ENCODE results near the gene PLGRKT. TPM values are rescaled to one million over a fixed set of nuclear protein-coding genes. Genes with fewer than 3 reads are reported as not detected.

The PLGRKT gene
- total and polyA plus RNA-seq, 3 experiments from 2014 or later = 34.3 to 48.6 (median 36.1) TPM

GRCh38 chr9:5392285-5392684, 45.4 kb downstream of the PLGRKT start:
- no peaks in the 10 kb centered on the region for H3K27me3 ChIP-seq (ENCODE audit: insufficient read depth, low read length, poor library complexity, severe bottlenecking)
- H3K36me3 ChIP-seq (ENCODE audit: insufficient read depth, low read length) = no peaks in the 10 kb centered on the region
- H3K27ac ChIP-seq (ENCODE audit: low read depth, low read length) = no peak overlapping the region
- no peak overlapping the region for H3K27ac Mint-ChIP-seq
- ChIA-PET POLR2A (no interaction called here), CTCF (no interaction called here)
- H3K9me3 ChIP-seq (ENCODE audit: low read length) = no peaks in the 10 kb centered on the region
- no peaks in the 10 kb centered on the region for H3K27me3 Mint-ChIP-seq
- no peaks in the 10 kb centered on the region for H3K9me3 Mint-ChIP-seq
- H3K4me1 Mint-ChIP-seq = peaks cover 18 to 32% (median 18%) of the 10 kb centered on the region in 3 donors
- peaks cover 0 to 4% (median 2%) of the 10 kb centered on the region in 3 donors for H3K36me3 Mint-ChIP-seq
- no peak overlapping the region for H3K4me3 ChIP-seq (ENCODE audit: low read length)
- DNase-seq = no peak
- H3K4me3 Mint-ChIP-seq = no peak overlapping the region
- no peaks in the 10 kb centered on the region for H3K4me1 ChIP-seq (ENCODE audit: insufficient read depth, low read length)

- Histone ChIP-seq H3K27ac (ENCODE audit: low read depth, low read length) (no peak overlapping the region), H3K27me3 (ENCODE audit: insufficient read depth, low read length, poor library complexity, severe bottlenecking) (no peaks in the 10 kb centered on the region), H3K36me3 (ENCODE audit: insufficient read depth, low read length) (no peaks in the 10 kb centered on the region), H3K4me3 (ENCODE audit: low read length) (no peak overlapping the region), H3K9me3 (ENCODE audit: low read length) (no peaks in the 10 kb centered on the region), H3K4me1 (ENCODE audit: insufficient read depth, low read length) (no peaks in the 10 kb centered on the region)
- no peaks in the 10 kb centered on the region for H3K27me3 Mint-ChIP-seq
- peaks cover 0 to 7% (median 2%) of the 10 kb centered on the region in 3 donors for H3K36me3 Mint-ChIP-seq
- CTCF ChIA-PET = no interaction called here
- POLR2A ChIA-PET = no interaction called here
- peak overlapping the region in 3 of 8 donors; percentile 2 to 49 (median 42) for H3K27ac Mint-ChIP-seq
- peaks cover 22 to 46% (median 25%) of the 10 kb centered on the region in 3 donors for H3K4me1 Mint-ChIP-seq
- H3K9me3 Mint-ChIP-seq = no peaks in the 10 kb centered on the region
- DNase-seq = peak in 1 of 5 donors; percentile 0
- H3K4me3 Mint-ChIP-seq = no peak overlapping the region
Observed at GRCh38 chr9:5389109-5389732, 48.5 kb downstream of the PLGRKT start.

GRCh38 chr9:5388026-5388819, 49.5 kb downstream of the PLGRKT start:
- no peaks in the 10 kb centered on the region for H3K36me3 ChIP-seq (ENCODE audit: insufficient read depth, low read length)
- no peaks in the 10 kb centered on the region for H3K9me3 ChIP-seq (ENCODE audit: low read length)
- ChIA-PET POLR2A (no interaction called here), CTCF (no interaction called here)
- no peak overlapping the region for H3K4me3 ChIP-seq (ENCODE audit: low read length)
- H3K27me3 Mint-ChIP-seq = no peaks in the 10 kb centered on the region
- H3K27ac Mint-ChIP-seq = peak overlapping the region in 2 of 8 donors; percentile 10 to 24
- H3K36me3 Mint-ChIP-seq = peaks cover 2 to 7% (median 4%) of the 10 kb centered on the region in 3 donors
- H3K4me1 ChIP-seq (ENCODE audit: insufficient read depth, low read length) = no peaks in the 10 kb centered on the region
- no peak overlapping the region for H3K4me3 Mint-ChIP-seq
- no peak overlapping the region for H3K27ac ChIP-seq (ENCODE audit: low read depth, low read length)
- no peaks in the 10 kb centered on the region for H3K27me3 ChIP-seq (ENCODE audit: insufficient read depth, low read length, poor library complexity, severe bottlenecking)
- H3K4me1 Mint-ChIP-seq = peaks cover 22 to 42% (median 24%) of the 10 kb centered on the region in 3 donors
- no peaks in the 10 kb centered on the region for H3K9me3 Mint-ChIP-seq
- no peak for DNase-seq

GRCh38 chr9:5384436-5384835, 53.3 kb downstream of the PLGRKT start:
- H3K9me3 ChIP-seq (ENCODE audit: low read length) = no peaks in the 10 kb centered on the region
- H3K27me3 ChIP-seq (ENCODE audit: insufficient read depth, low read length, poor library complexity, severe bottlenecking) = no peaks in the 10 kb centered on the region
- Mint-ChIP-seq H3K9me3 (no peaks in the 10 kb centered on the region), H3K27ac (no peak overlapping the region), H3K27me3 (no peaks in the 10 kb centered on the region), H3K4me1 (peaks cover 11 to 27% (median 19%) of the 10 kb centered on the region in 3 donors), H3K4me3 (no peak overlapping the region), H3K36me3 (peaks cover 14 to 19% (median 16%) of the 10 kb centered on the region in 3 donors)
- CTCF ChIA-PET = no interaction called here
- no peaks in the 10 kb centered on the region for H3K36me3 ChIP-seq (ENCODE audit: insufficient read depth, low read length)
- POLR2A ChIA-PET = no interaction called here
- no peak overlapping the region for H3K4me3 ChIP-seq (ENCODE audit: low read length)
- H3K4me1 ChIP-seq (ENCODE audit: insufficient read depth, low read length) = no peaks in the 10 kb centered on the region
- no peak for DNase-seq
- H3K27ac ChIP-seq (ENCODE audit: low read depth, low read length) = no peak overlapping the region

GRCh38 chr9:5382479-5382878, 55.2 kb downstream of the PLGRKT start:
- H3K27me3 Mint-ChIP-seq = no peaks in the 10 kb centered on the region
- no peak overlapping the region for H3K4me3 ChIP-seq (ENCODE audit: low read length)
- H3K4me1 Mint-ChIP-seq = peaks cover 4 to 16% (median 7%) of the 10 kb centered on the region in 3 donors
- ChIA-PET CTCF (no interaction called here), POLR2A (no interaction called here)
- peak overlapping the region in 4 of 8 donors; percentile 3 to 58 (median 34) for H3K27ac Mint-ChIP-seq
- H3K36me3 ChIP-seq (ENCODE audit: insufficient read depth, low read length) = no peaks in the 10 kb centered on the region
- no peak for DNase-seq
- no peaks in the 10 kb centered on the region for H3K9me3 Mint-ChIP-seq
- no peak overlapping the region for H3K27ac ChIP-seq (ENCODE audit: low read depth, low read length)
- H3K4me1 ChIP-seq (ENCODE audit: insufficient read depth, low read length) = no peaks in the 10 kb centered on the region
- no peak overlapping the region for H3K4me3 Mint-ChIP-seq
- H3K36me3 Mint-ChIP-seq = peaks cover 16 to 23% (median 17%) of the 10 kb centered on the region in 3 donors
- no peaks in the 10 kb centered on the region for H3K9me3 ChIP-seq (ENCODE audit: low read length)
- H3K27me3 ChIP-seq (ENCODE audit: insufficient read depth, low read length, poor library complexity, severe bottlenecking) = no peaks in the 10 kb centered on the region

- H3K27me3 Mint-ChIP-seq = peaks cover 0 to 2% of the 10 kb centered on the region in 2 donors
- H3K36me3 ChIP-seq (ENCODE audit: insufficient read depth, low read length) = no peaks in the 10 kb centered on the region
- H3K4me1 ChIP-seq (ENCODE audit: insufficient read depth, low read length) = no peaks in the 10 kb centered on the region
- no peak overlapping the region for H3K4me3 ChIP-seq (ENCODE audit: low read length)
- peak overlapping the region in 5 of 7 donors; percentile 5 to 59 (median 12) for H3K4me3 Mint-ChIP-seq
- peak in 1 of 5 donors; percentile 3 for DNase-seq
- H3K9me3 ChIP-seq (ENCODE audit: low read length) = no peaks in the 10 kb centered on the region
- no peak overlapping the region for H3K27ac ChIP-seq (ENCODE audit: low read depth, low read length)
- peak overlapping the region in 7 of 8 donors; percentile 2 to 86 (median 63) for H3K27ac Mint-ChIP-seq
- no peaks in the 10 kb centered on the region for H3K9me3 Mint-ChIP-seq
- no peaks in the 10 kb centered on the region for H3K27me3 ChIP-seq (ENCODE audit: insufficient read depth, low read length, poor library complexity, severe bottlenecking)
- POLR2A ChIA-PET = no interaction called here
- peaks cover 26 to 30% (median 27%) of the 10 kb centered on the region in 3 donors for H3K4me1 Mint-ChIP-seq
- peaks cover 12 to 14% (median 13%) of the 10 kb centered on the region in 3 donors for H3K36me3 Mint-ChIP-seq
- CTCF ChIA-PET = no interaction called here
Observed at GRCh38 chr9:5375790-5376477, 61.8 kb downstream of the PLGRKT start.

GRCh38 chr9:5375091-5375490, 62.6 kb downstream of the PLGRKT start:
- CTCF ChIA-PET = no interaction called here
- Histone ChIP-seq H3K9me3 (ENCODE audit: low read length) (no peaks in the 10 kb centered on the region), H3K27me3 (ENCODE audit: insufficient read depth, low read length, poor library complexity, severe bottlenecking) (no peaks in the 10 kb centered on the region), H3K4me1 (ENCODE audit: insufficient read depth, low read length) (no peaks in the 10 kb centered on the region), H3K27ac (ENCODE audit: low read depth, low read length) (no peak overlapping the region), H3K4me3 (ENCODE audit: low read length) (no peak overlapping the region), H3K36me3 (ENCODE audit: insufficient read depth, low read length) (no peaks in the 10 kb centered on the region)
- Mint-ChIP-seq H3K4me1 (peaks cover 26 to 30% (median 27%) of the 10 kb centered on the region in 3 donors), H3K4me3 (peak overlapping the region in 5 of 7 donors; percentile 5 to 42 (median 20)), H3K9me3 (no peaks in the 10 kb centered on the region), H3K27me3 (peaks cover 0 to 2% of the 10 kb centered on the region in 2 donors), H3K27ac (peak overlapping the region in 4 of 8 donors; percentile 0 to 62 (median 36)), H3K36me3 (peaks cover 8 to 10% (median 10%) of the 10 kb centered on the region in 3 donors)
- POLR2A ChIA-PET = no interaction called here
- no peak for DNase-seq
